WTC11 (cell line): ENCODE measurements around the gene PPP6C. TPM values are rescaled to one million over a fixed set of nuclear protein-coding genes. Genes with fewer than 3 reads are reported as not detected.
A peak's percentile ranks its signal among the peaks of the same experiment; 100 is the strongest.

Source experiments
- ATAC-seq: fragments of 200-7000 bp; cut with Tn5 transposase; 2 replicates; pipeline ENCODE4 v1.10.0; 2021; ENCODE audit warnings: mild to moderate bottlenecking, moderate library complexity
- CTCF ChIA-PET: fragments of 300-600 bp; sonication (Branson Sonifier 250); formaldehyde crosslinking; loops from one replicate; lab custom pipeline; 2021; ENCODE audit warnings: antibody characterized with exemption; lab: Charles Lee
- POLR2A ChIA-PET: fragments of 350-600 bp; sonication (Branson Sonifier 250); formaldehyde crosslinking; loops from one replicate; lab custom pipeline; 2021; ENCODE audit warnings: antibody characterized with exemption; lab: Charles Lee
- DNase-seq: peaks from one replicate; pipeline ENCODE4 v3.0.0; 2021; ENCODE audit warnings: low spot score
- H3K27ac Mint-ChIP-seq: 2 replicates; pipeline ENCODE4 v1.8.0; 2021; ENCODE audit warnings: mixed read lengths
- H3K27me3 Mint-ChIP-seq: 2 replicates; pipeline ENCODE4 v1.8.0; 2021; ENCODE audit warnings: low read depth, mild to moderate bottlenecking, moderate library complexity, mixed read lengths
- H3K36me3 Mint-ChIP-seq: 2 replicates; pipeline ENCODE4 v1.8.0; 2021; ENCODE audit warnings: mixed read lengths
- H3K4me1 Mint-ChIP-seq: 2 replicates; pipeline ENCODE4 v1.8.0; 2022; ENCODE audit warnings: mixed read lengths
- H3K4me3 Mint-ChIP-seq: 2 replicates; pipeline ENCODE4 v1.8.0; 2021; ENCODE audit warnings: mild to moderate bottlenecking, moderate library complexity, mixed read lengths
- H3K9me3 Mint-ChIP-seq: 2 replicates; pipeline ENCODE4 v1.8.0; 2021; ENCODE audit warnings: mixed read lengths
- CTCF ChIP-seq: fragments of 200-600 bp; IDR thresholded peaks from 2 replicates; pipeline ENCODE4 v1.8.0; 2022; ENCODE audit warnings: antibody characterized with exemption
- EMX1 ChIP-seq: fragments of 250-450 bp; sonication (Bioruptor Pico); IDR thresholded peaks from 2 replicates; pipeline ENCODE4 v1.8.0; 2021; ENCODE audit warnings: mild to moderate bottlenecking
- ETV6 ChIP-seq: sonication (generic); formaldehyde crosslinking; IDR thresholded peaks from 2 replicates; pipeline ENCODE4 v1.8.1; 2022; ENCODE audit warnings: mild to moderate bottlenecking, missing genetic modification reagents
- GRHL2 ChIP-seq: fragments of 250-450 bp; sonication (Bioruptor Pico); IDR thresholded peaks from 2 replicates; pipeline ENCODE4 v1.8.0; 2022; ENCODE audit warnings: mild to moderate bottlenecking, moderate library complexity; ENCODE audit not compliant: insufficient replicate concordance, severe bottlenecking
- IRF1 ChIP-seq: sonication (generic); formaldehyde crosslinking; IDR thresholded peaks from 2 replicates; pipeline ENCODE4 v1.8.0; 2023; ENCODE audit warnings: missing genetic modification reagents
- JUN ChIP-seq: sonication (generic); formaldehyde crosslinking; IDR thresholded peaks from 2 replicates; pipeline ENCODE4 v1.8.0; 2023; ENCODE audit warnings: mild to moderate bottlenecking, missing genetic modification reagents
- KAT7 ChIP-seq: sonication (generic); formaldehyde crosslinking; IDR thresholded peaks from 2 replicates; pipeline ENCODE4 v1.8.1; 2023; ENCODE audit warnings: missing genetic modification reagents, mild to moderate bottlenecking, borderline replicate concordance
- MXD4 ChIP-seq: fragments of 250-450 bp; sonication (Bioruptor Pico); IDR thresholded peaks from 2 replicates; pipeline ENCODE4 v1.8.0; 2021; ENCODE audit warnings: mild to moderate bottlenecking, moderate library complexity, borderline replicate concordance
- NR3C1 ChIP-seq: sonication (generic); formaldehyde crosslinking; conservative IDR thresholded peaks from 2 replicates; pipeline ENCODE4 v1.8.1; 2023; ENCODE audit warnings: low read depth, mild to moderate bottlenecking, missing genetic modification reagents
- SMAD4 ChIP-seq: sonication (generic); formaldehyde crosslinking; IDR thresholded peaks from 2 replicates; pipeline ENCODE4 v1.8.0; 2022; ENCODE audit warnings: mild to moderate bottlenecking, missing genetic modification reagents
- ZNF281 ChIP-seq: sonication (generic); formaldehyde crosslinking; IDR thresholded peaks from 2 replicates; pipeline ENCODE4 v1.8.0; 2023; ENCODE audit warnings: mild to moderate bottlenecking, missing genetic modification reagents
- ZNF317 ChIP-seq: sonication (generic); formaldehyde crosslinking; IDR thresholded peaks from 2 replicates; pipeline ENCODE4 v1.8.1; 2023; ENCODE audit warnings: low read depth, mild to moderate bottlenecking, moderate library complexity, missing genetic modification reagents, borderline replicate concordance
- ZNF671 ChIP-seq: fragments of 250-450 bp; sonication (Bioruptor Pico); IDR thresholded peaks from 2 replicates; pipeline ENCODE4 v1.8.0; 2021; ENCODE audit warnings: mild to moderate bottlenecking
- total RNA-seq: library from RNA; stranded (reverse); gene quantifications from 3 replicates; pipeline ENCODE4 v1.2.3, GENCODE V29; 2021
- TF ChIP-seq, protein P1 (sequence below): sonication (generic); formaldehyde crosslinking; IDR thresholded peaks from 2 replicates; pipeline ENCODE4 v1.8.1; 2023; ENCODE audit warnings: mild to moderate bottlenecking, missing genetic modification reagents
- TF ChIP-seq, protein P2 (sequence below): sonication (generic); formaldehyde crosslinking; IDR thresholded peaks from 2 replicates; pipeline ENCODE4 v1.8.1; 2022; ENCODE audit warnings: mild to moderate bottlenecking, moderate library complexity, missing genetic modification reagents
- TF ChIP-seq, protein P3 (sequence below): sonication (generic); formaldehyde crosslinking; IDR thresholded peaks from 2 replicates; pipeline ENCODE4 v1.8.0; 2023; ENCODE audit warnings: missing genetic modification reagents, mild to moderate bottlenecking, borderline replicate concordance
- TF ChIP-seq, protein P4 (sequence below): sonication (generic); formaldehyde crosslinking; IDR thresholded peaks from 2 replicates; pipeline ENCODE4 v1.8.0; 2022; ENCODE audit warnings: mild to moderate bottlenecking, missing genetic modification reagents

Gene PPP6C
- total RNA-seq, 1 experiment from 2014 or later = 40.9 TPM

- no peaks in the 10 kb centered on the region for H3K9me3 Mint-ChIP-seq
- DNase-seq = no peak
- TF ChIP-seq, protein P1, sequence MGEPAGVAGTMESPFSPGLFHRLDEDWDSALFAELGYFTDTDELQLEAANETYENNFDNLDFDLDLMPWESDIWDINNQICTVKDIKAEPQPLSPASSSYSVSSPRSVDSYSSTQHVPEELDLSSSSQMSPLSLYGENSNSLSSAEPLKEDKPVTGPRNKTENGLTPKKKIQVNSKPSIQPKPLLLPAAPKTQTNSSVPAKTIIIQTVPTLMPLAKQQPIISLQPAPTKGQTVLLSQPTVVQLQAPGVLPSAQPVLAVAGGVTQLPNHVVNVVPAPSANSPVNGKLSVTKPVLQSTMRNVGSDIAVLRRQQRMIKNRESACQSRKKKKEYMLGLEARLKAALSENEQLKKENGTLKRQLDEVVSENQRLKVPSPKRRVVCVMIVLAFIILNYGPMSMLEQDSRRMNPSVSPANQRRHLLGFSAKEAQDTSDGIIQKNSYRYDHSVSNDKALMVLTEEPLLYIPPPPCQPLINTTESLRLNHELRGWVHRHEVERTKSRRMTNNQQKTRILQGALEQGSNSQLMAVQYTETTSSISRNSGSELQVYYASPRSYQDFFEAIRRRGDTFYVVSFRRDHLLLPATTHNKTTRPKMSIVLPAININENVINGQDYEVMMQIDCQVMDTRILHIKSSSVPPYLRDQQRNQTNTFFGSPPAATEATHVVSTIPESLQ (CRISPR knock-in tag) = no peak
- TF ChIP-seq GRHL2 (CRISPR knock-in tag) = no peak
- TF ChIP-seq, all 79 proteins: peak for 0
- Mint-ChIP-seq H3K27ac (no peak overlapping the region), H3K36me3 (peaks cover 8% of the 10 kb centered on the region), H3K4me1 (peaks cover 14% of the 10 kb centered on the region), H3K4me3 (no peak overlapping the region), H3K27me3 (no peaks in the 10 kb centered on the region)
- CTCF ChIA-PET = no interaction called here
- ATAC-seq = no peak
- POLR2A ChIA-PET = no interaction called here
Observed at GRCh38 chr9:125145425-125145824, 44.2 kb downstream of the PPP6C start.

- POLR2A ChIA-PET = interaction anchor here (0.6 to 1.1 kb wide), 5 partner anchors 11 to 234 kb away, joined by 3 to 4 read pairs (median 3); partner anchors contain the start of gene HSPA5
- CTCF ChIA-PET = interaction anchor here (0.5 to 2.0 kb wide), 14 partner anchors 8 to 602 kb away, joined by 3 to 6 read pairs (median 4); partner anchors contain the start of gene ARPC5L
- TF ChIP-seq NR3C1 (CRISPR knock-in tag) = no peak
- TF ChIP-seq KAT7 (CRISPR knock-in tag) = no peak
- peak; percentile 97 for TF ChIP-seq CTCF
- no peak for TF ChIP-seq JUN
- no peak for TF ChIP-seq ZNF671
- no peak for TF ChIP-seq EMX1 (CRISPR knock-in tag)
- no peak for TF ChIP-seq ZNF317 (CRISPR knock-in tag)
- peak; percentile 48; the same call in 1 of the 2 replicates for TF ChIP-seq ETV6 (CRISPR knock-in tag)
- TF ChIP-seq, protein P2, sequence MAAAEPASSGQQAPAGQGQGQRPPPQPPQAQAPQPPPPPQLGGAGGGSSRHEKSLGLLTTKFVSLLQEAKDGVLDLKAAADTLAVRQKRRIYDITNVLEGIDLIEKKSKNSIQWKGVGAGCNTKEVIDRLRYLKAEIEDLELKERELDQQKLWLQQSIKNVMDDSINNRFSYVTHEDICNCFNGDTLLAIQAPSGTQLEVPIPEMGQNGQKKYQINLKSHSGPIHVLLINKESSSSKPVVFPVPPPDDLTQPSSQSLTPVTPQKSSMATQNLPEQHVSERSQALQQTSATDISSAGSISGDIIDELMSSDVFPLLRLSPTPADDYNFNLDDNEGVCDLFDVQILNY = peak; percentile 58; the same call in 1 of the 2 replicates
- no peak for TF ChIP-seq SMAD4 (CRISPR knock-in tag)
- no peak for TF ChIP-seq IRF1 (CRISPR knock-in tag)
- TF ChIP-seq, protein P3, sequence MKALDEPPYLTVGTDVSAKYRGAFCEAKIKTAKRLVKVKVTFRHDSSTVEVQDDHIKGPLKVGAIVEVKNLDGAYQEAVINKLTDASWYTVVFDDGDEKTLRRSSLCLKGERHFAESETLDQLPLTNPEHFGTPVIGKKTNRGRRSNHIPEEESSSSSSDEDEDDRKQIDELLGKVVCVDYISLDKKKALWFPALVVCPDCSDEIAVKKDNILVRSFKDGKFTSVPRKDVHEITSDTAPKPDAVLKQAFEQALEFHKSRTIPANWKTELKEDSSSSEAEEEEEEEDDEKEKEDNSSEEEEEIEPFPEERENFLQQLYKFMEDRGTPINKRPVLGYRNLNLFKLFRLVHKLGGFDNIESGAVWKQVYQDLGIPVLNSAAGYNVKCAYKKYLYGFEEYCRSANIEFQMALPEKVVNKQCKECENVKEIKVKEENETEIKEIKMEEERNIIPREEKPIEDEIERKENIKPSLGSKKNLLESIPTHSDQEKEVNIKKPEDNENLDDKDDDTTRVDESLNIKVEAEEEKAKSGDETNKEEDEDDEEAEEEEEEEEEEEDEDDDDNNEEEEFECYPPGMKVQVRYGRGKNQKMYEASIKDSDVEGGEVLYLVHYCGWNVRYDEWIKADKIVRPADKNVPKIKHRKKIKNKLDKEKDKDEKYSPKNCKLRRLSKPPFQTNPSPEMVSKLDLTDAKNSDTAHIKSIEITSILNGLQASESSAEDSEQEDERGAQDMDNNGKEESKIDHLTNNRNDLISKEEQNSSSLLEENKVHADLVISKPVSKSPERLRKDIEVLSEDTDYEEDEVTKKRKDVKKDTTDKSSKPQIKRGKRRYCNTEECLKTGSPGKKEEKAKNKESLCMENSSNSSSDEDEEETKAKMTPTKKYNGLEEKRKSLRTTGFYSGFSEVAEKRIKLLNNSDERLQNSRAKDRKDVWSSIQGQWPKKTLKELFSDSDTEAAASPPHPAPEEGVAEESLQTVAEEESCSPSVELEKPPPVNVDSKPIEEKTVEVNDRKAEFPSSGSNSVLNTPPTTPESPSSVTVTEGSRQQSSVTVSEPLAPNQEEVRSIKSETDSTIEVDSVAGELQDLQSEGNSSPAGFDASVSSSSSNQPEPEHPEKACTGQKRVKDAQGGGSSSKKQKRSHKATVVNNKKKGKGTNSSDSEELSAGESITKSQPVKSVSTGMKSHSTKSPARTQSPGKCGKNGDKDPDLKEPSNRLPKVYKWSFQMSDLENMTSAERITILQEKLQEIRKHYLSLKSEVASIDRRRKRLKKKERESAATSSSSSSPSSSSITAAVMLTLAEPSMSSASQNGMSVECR (CRISPR knock-in tag) = no peak
- no peak for TF ChIP-seq ZNF281 (CRISPR knock-in tag)
- no peak for TF ChIP-seq MXD4
- TF ChIP-seq, protein P4, sequence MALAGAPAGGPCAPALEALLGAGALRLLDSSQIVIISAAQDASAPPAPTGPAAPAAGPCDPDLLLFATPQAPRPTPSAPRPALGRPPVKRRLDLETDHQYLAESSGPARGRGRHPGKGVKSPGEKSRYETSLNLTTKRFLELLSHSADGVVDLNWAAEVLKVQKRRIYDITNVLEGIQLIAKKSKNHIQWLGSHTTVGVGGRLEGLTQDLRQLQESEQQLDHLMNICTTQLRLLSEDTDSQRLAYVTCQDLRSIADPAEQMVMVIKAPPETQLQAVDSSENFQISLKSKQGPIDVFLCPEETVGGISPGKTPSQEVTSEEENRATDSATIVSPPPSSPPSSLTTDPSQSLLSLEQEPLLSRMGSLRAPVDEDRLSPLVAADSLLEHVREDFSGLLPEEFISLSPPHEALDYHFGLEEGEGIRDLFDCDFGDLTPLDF = no peak
Observed at GRCh38 chr9:125143377-125144090, 46.1 kb downstream of the PPP6C start, which contains the start of gene SCAI. Gene SCAI (minus strand): TSS chr9:125143528. CDS start chr9:125143437, 91 bp downstream.

More at GRCh38 chr9:125143377-125144090, 46.1 kb downstream of the PPP6C start, which contains the start of gene SCAI:
- Mint-ChIP-seq H3K27me3 (no peaks in the 10 kb centered on the region), H3K4me3 (peak within 1 kb of the TSS; percentile 96), H3K27ac (peak within 1 kb of the TSS; percentile 95), H3K36me3 (peaks cover 15% of the 10 kb centered on the region), H3K4me1 (peaks cover 14% of the 10 kb centered on the region), H3K9me3 (no peaks in the 10 kb centered on the region)
- DNase-seq = peak; percentile 100
- peak; percentile 98 for ATAC-seq
